Tibial artery (tissue), 4 donors: ENCODE measurements around the gene SCFD2.

Experiments used
- DNase-seq, 2 donors: peaks; one replicate each; pipeline ENCODE4 v3.0.0-alpha.2; 2019
- H3K27ac ChIP-seq, 2 donors: fragments of 200-600 bp; sonication (generic) in 1 of 2; 1 replicate in 1 of 2; 2 replicates in 1 of 2; pipeline ENCODE4 v1.5.1; 2018 to 2019; ENCODE audit warnings: mild to moderate bottlenecking in 1 of 2
- H3K27me3 ChIP-seq, 2 donors: fragments of 200-600 bp; sonication (generic) in 1 of 2; one replicate each; pipeline versions ENCODE4 v1.5.1 to v1.6.0; 2016 to 2019
- H3K36me3 ChIP-seq, 3 donors: fragments of 200-600 bp; sonication (generic) in 2 of 3; one replicate each; pipeline ENCODE4 v1.5.1; 2016 to 2019; ENCODE audit warnings: mild to moderate bottlenecking in 2 of 3
- H3K4me1 ChIP-seq, 4 donors: fragments of 200-600 bp; sonication (generic) in 2 of 4; 1 replicate in 3 of 4; 2 replicates in 1 of 4; pipeline ENCODE4 v1.5.1; 2016 to 2019
- H3K4me3 ChIP-seq, 2 donors: fragments of 200-600 bp; sonication (generic) in 1 of 2; 1 replicate in 1 of 2; 2 replicates in 1 of 2; pipeline ENCODE4 v1.5.1; 2018 to 2019; ENCODE audit warnings: mild to moderate bottlenecking in 2 of 2
- H3K9me3 ChIP-seq, 3 donors: fragments of 200-600 bp; sonication (generic) in 1 of 3; one replicate each; pipeline ENCODE4 v1.5.1; 2016 to 2019
- intact Hi-C: fragments of 100-400 bp; cut with DNase I; formaldehyde crosslinking; loops from one replicate; pipeline ENCODE4 v1.15.0; 2023; ENCODE audit warnings: low total_unique reads
- TF ChIP-seq, protein P1 (sequence below), 2 experiments: fragments of 200-600 bp in 1 of 2; fragments of 450-650 bp in 1 of 2; IDR thresholded peaks; one replicate each; pipeline ENCODE4 v1.5.1; 2017 to 2019; ENCODE audit warnings: antibody characterized with exemption in 2 of 2, mild to moderate bottlenecking in 1 of 2, moderate library complexity in 1 of 2

The SCFD2 gene

DNA sequence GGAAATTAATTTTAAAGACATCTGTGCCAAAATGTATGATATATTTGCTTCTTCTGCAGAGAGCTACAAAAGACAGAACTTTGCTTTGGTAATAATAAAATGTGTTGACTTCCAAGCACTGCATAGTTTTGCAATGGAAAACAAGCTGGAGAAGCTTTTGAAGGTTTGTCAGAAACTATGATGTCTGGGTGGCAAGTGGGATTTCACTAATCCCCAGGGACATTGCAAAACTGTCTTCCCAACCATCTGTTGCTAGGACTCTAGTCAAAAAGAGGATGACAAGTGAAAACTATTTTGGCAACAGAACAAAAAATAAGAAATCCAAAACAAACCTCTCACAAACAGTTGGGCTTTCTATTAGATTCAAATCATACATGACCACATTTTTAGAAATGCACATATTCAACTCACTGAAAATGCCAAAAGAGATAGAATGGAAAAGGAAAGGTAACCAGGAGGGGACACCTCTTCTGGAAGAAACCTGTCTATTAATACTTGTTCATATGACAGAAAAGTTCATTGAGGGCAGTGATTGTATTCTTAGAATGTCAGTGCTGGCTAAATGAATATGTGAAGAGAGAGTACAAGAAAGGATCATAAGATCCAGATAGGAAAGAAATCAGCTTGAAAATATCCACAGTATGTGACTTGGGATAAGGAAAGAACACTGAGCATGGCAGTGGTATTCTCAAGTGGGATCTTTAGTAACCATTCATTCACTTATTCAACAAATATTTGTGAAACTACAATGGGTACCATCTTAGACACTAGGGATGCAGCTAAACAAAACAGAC, 275.7 kb downstream of the SCFD2 start:
- Histone ChIP-seq H3K4me3 (no peak overlapping the region), H3K9me3 (no peaks in the 10 kb centered on the region), H3K27ac (no peak overlapping the region), H3K36me3 (no peaks in the 10 kb centered on the region), H3K4me1 (peaks cover 0 to 9% (median 0%) of the 10 kb centered on the region in 4 donors), H3K27me3 (no peaks in the 10 kb centered on the region)
- intact Hi-C loops, result no loop called here
- TF ChIP-seq, protein P1, sequence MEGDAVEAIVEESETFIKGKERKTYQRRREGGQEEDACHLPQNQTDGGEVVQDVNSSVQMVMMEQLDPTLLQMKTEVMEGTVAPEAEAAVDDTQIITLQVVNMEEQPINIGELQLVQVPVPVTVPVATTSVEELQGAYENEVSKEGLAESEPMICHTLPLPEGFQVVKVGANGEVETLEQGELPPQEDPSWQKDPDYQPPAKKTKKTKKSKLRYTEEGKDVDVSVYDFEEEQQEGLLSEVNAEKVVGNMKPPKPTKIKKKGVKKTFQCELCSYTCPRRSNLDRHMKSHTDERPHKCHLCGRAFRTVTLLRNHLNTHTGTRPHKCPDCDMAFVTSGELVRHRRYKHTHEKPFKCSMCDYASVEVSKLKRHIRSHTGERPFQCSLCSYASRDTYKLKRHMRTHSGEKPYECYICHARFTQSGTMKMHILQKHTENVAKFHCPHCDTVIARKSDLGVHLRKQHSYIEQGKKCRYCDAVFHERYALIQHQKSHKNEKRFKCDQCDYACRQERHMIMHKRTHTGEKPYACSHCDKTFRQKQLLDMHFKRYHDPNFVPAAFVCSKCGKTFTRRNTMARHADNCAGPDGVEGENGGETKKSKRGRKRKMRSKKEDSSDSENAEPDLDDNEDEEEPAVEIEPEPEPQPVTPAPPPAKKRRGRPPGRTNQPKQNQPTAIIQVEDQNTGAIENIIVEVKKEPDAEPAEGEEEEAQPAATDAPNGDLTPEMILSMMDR (IDR thresholded peaks at IDR 0.05), result no peak
- no peak for DNase-seq

DNA sequence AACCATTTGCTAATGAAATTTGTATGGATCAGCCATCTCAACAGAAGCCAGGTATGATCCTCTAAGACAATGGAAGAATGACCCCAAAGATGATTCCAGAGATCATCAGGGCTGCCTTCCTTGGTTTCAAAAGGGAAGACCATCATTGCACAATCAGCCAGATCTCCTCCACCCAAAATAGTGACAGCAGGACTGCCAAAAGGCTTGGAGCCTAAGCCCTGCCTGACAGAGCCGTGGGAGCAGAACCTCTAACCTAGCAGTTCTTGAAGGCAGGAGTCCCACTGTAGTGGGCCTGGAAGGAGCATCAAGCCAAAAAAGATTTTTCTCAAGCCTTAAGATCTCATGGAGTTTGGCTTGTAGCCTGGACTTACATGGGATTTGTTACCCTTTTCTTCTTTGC, 277.7 kb downstream of the SCFD2 start:
- Histone ChIP-seq H3K36me3 (peaks cover 0 to 8% (median 0%) of the 10 kb centered on the region in 3 donors), H3K27me3 (no peaks in the 10 kb centered on the region), H3K27ac (no peak overlapping the region), H3K4me3 (no peak overlapping the region), H3K4me1 (peaks cover 0 to 9% (median 0%) of the 10 kb centered on the region in 4 donors), H3K9me3 (peaks cover 0 to 13% (median 7%) of the 10 kb centered on the region in 3 donors)
- DNase-seq, result no peak
- TF ChIP-seq, protein P1 (IDR thresholded peaks at IDR 0.05), result no peak
- intact Hi-C loops, result no loop called here

DNA sequence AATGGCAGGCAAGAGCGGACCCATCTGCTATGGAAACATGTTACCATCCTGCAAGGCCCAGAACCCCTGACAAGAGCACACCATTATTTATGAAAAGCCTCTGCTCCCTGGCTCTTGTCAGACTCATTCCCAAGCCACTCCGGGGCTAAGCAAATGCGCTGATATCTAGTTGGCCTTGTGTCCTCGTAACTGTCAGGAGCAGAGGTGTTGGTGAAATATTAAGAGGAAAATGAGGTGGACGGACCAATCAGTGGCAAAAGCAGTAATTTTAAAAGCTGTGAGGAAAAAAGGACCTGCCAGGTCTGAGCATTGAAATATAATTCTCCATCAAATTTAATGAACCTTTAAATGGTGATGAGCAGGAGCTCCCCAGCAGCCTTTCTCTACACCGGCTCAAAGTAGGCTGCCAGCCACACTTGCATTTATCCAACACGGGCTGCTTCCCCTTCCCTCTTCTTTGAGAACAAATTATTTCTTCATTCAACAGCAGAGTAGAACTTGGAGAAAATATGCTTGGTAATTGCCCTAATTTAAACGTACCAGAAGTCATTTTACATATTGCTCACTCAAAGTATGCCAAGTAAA, 289.4 kb downstream of the SCFD2 start:
- no peaks in the 10 kb centered on the region for H3K27me3 ChIP-seq
- no peak overlapping the region for H3K27ac ChIP-seq
- intact Hi-C loops, result no loop called here
- H3K9me3 ChIP-seq, result no peaks in the 10 kb centered on the region
- H3K4me1 ChIP-seq, result no peaks in the 10 kb centered on the region
- TF ChIP-seq, protein P1 (IDR thresholded peaks at IDR 0.05), result no peak
- H3K36me3 ChIP-seq, result no peaks in the 10 kb centered on the region
- DNase-seq, result no peak
- no peak overlapping the region for H3K4me3 ChIP-seq

DNA sequence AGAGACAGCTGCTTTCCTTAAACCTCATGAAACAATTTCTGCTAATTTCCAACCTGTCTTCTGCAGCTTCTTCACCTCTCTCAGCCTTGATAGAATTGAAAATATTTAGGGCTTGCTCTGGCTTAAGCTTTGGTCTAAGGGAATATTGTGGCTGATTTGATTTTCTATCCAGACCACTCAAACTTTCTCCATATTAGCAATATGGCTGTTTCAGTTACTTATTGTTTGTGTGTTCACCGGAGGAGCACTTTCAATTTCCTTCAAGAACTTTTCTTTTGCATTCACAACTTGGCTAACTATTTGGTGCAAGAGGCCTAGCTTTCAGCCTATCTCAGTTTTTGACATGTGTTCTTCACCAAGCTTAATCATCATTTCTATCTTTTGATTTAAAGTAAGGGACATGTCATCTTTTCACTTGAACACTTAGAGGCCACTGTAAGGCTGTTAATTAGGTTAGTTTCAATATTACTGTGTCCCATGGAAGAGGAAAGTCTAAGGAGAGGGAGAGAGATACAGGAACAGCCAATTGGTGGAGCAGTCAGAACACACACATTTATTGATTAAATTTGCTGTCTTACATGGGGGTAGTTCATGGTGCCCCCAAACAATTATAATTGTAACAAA, 290.6 kb downstream of the SCFD2 start:
- H3K36me3 ChIP-seq, result no peaks in the 10 kb centered on the region
- H3K27ac ChIP-seq, result no peak overlapping the region
- H3K4me1 ChIP-seq, result no peaks in the 10 kb centered on the region
- no peaks in the 10 kb centered on the region for H3K9me3 ChIP-seq
- no peak overlapping the region for H3K4me3 ChIP-seq
- intact Hi-C loops, result no loop called here
- H3K27me3 ChIP-seq, result no peaks in the 10 kb centered on the region
- no peak for DNase-seq
- TF ChIP-seq, protein P1 (IDR thresholded peaks at IDR 0.05), result no peak

DNA sequence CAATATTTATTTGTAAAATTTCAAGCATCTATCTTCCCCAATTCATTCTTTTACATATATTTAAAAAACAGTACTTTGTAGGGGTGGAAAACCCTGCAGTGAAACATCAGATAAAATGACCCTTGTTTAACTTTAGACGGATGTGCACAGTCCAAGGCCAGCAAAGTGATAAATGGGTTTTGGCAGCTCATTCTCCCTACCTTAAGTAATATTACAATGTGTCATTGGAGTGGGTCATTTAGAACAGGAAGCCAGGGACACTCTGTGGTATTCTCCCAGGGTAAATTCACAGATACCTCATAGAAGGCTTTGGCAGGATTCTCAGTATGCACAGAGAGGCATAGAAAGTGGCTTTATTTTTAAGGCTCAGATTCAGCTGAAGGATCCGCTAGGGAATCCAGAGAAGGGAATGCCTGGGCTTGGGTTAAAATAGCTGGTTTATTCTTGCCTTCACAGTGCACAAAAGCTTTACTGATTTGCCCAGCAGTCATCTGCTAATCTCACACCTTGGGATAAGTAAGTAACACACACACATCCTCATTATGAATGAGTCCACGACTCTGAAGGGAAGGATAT, 297.0 kb downstream of the SCFD2 start:
- TF ChIP-seq, protein P1 (IDR thresholded peaks at IDR 0.05), result no peak
- Histone ChIP-seq H3K27ac (no peak overlapping the region), H3K27me3 (no peaks in the 10 kb centered on the region), H3K9me3 (no peaks in the 10 kb centered on the region), H3K4me1 (no peaks in the 10 kb centered on the region), H3K36me3 (no peaks in the 10 kb centered on the region), H3K4me3 (no peak overlapping the region)
- no peak for DNase-seq
- intact Hi-C loops, result no loop called here
